K562 (cell line): ENCODE measurements around the gene CTXND1. TPM values are rescaled to one million over a fixed set of nuclear protein-coding genes. Genes with fewer than 3 reads are reported as not detected.

ENCODE experiments used
- CBFA2T2 ChIP-seq: fragments of 450-650 bp; conservative IDR thresholded peaks from 2 replicates; pipeline ENCODE4 v1.6.1; 2017; ENCODE audit warnings: mild to moderate bottlenecking
- ESRRA ChIP-seq: fragments of 450-650 bp; IDR thresholded peaks from 2 replicates; pipeline ENCODE4 v1.6.1; 2014; ENCODE audit warnings: low read depth, mild to moderate bottlenecking, moderate library complexity, borderline replicate concordance
- GATAD2B ChIP-seq: fragments of 450-650 bp; IDR thresholded peaks from 2 replicates; pipeline ENCODE4 v1.6.1; 2017; ENCODE audit warnings: mild to moderate bottlenecking, borderline replicate concordance
- KDM1A ChIP-seq, 2 experiments: fragments of 450-650 bp; IDR thresholded peaks; 2 replicates each; pipeline ENCODE4 v1.6.1; 2016; ENCODE audit warnings: mild to moderate bottlenecking in 2 of 2
- MGA ChIP-seq: fragments of 450-650 bp; IDR thresholded peaks from 2 replicates; pipeline ENCODE4 v1.6.1; 2016; ENCODE audit warnings: mild to moderate bottlenecking, moderate library complexity
- MYC ChIP-seq, 2 experiments: fragments of 250-450 bp in 1 of 2; sonication (Bioruptor Pico) in 1 of 2; IDR thresholded peaks; 2 replicates each; pipeline versions ENCODE4 v1.5.1 to v1.6.1; 2012 to 2021; ENCODE audit warnings: low read depth in 2 of 2, borderline replicate concordance in 1 of 2, improper control_type of control experiment in 1 of 2, low read length in 1 of 2, mild to moderate bottlenecking in 1 of 2, moderate library complexity in 1 of 2
- SIN3A ChIP-seq, 2 experiments: fragments of 150-350 bp in 1 of 2; IDR thresholded peaks; 2 replicates each; pipeline ENCODE4 v1.6.1; 2011 to 2016; ENCODE audit warnings: borderline replicate concordance in 2 of 2, low read depth in 2 of 2, low read length in 2 of 2, mild to moderate bottlenecking in 2 of 2, moderate library complexity in 2 of 2; ENCODE audit not compliant: control insufficient read depth in 1 of 2
- TAF9B ChIP-seq: fragments of 450-650 bp; IDR thresholded peaks from 2 replicates; pipeline ENCODE4 v1.6.1; 2018; ENCODE audit warnings: mild to moderate bottlenecking; ENCODE audit not compliant: partially characterized antibody
- TBL1XR1 ChIP-seq, 2 experiments: IDR thresholded peaks; 2 replicates each; pipeline ENCODE4 v1.6.1; 2012; ENCODE audit warnings: improper control_type of control experiment in 2 of 2, low read length in 2 of 2, mild to moderate bottlenecking in 1 of 2
- ZBTB11 ChIP-seq, 3 experiments: fragments of 200-800 bp in 1 of 3; fragments of 250-450 bp in 1 of 3; fragments of 450-650 bp in 1 of 3; sonication (Bioruptor Pico) in 1 of 3; sonication (Bioruptor generic) in 1 of 3; formaldehyde crosslinking in 1 of 3; IDR thresholded peaks; 2 replicates each; pipeline versions ENCODE4 v1.6.1 to v1.8.0; 2016 to 2022; ENCODE audit warnings: mild to moderate bottlenecking in 2 of 3, missing genetic modification characterization in 2 of 3, missing compliant biosample characterization in 1 of 3, moderate library complexity in 1 of 3
- ZNF174 ChIP-seq: fragments of 250-450 bp; sonication (Bioruptor Pico); IDR thresholded peaks from 2 replicates; pipeline ENCODE4 v1.4.0; 2020; ENCODE audit warnings: mild to moderate bottlenecking
- ZNF316 ChIP-seq: fragments of 450-650 bp; IDR thresholded peaks from 2 replicates; pipeline ENCODE4 v1.6.1; 2016
- polyA plus RNA-seq, 8 experiments: library from polyadenylated mRNA; depleted of rRNA in 4 of 8; stranded (reverse) in 5 of 8; unstranded in 3 of 8; fragments of >200 nt; fragmentation: Nextera tagmentation in 2 of 8; fragmentation: Illumina TruSeq in 1 of 8; extraction: Ambion mirVana in 2 of 8; extraction: Trizol in 1 of 8; gene quantifications; 2 replicates each; pipeline versions ENCODE4 v1.2.1 to v1.2.3, GENCODE V29; 2011 to 2014; ENCODE audit warnings: inconsistent platforms in 1 of 8, missing spikeins in 1 of 8
- total RNA-seq, 7 experiments: library from RNA; depleted of rRNA in 6 of 7; stranded (reverse); fragments of >200 nt in 6 of 7; fragmentation: Illumina TruSeq in 2 of 7; extraction: Trizol in 2 of 7; gene quantifications; 2 replicates each; pipeline versions ENCODE4 v1.2.1 to v1.2.3, GENCODE V29; 2011 to 2021; ENCODE audit warnings: low replicate concordance in 1 of 7

CTXND1 gene
- total and polyA plus RNA-seq, 9 of the 15 experiments (the other 6 are each of a cell fraction or from before 2014, with no cell fraction given), result 0.04 TPM; not detected in 7

GRCh38 chr15:80153900-80154299 lies 98.1 kb downstream of the CTXND1 start (continued):
- TF ChIP-seq MGA, result 0 out of 2 replicates have a peak, but pooled peaks have one; percentile 13
- peak; percentile 22; the same call in 1 of the 2 replicates for TF ChIP-seq MYC (IDR thresholded peaks at IDR 0.05; ENCODE audit: low read depth, low read length)
- no peak for TF ChIP-seq MYC (CRISPR knock-in tag; IDR thresholded peaks at IDR 0.05; ENCODE audit: borderline replicate concordance, low read depth)
- peak; percentile 39 for TF ChIP-seq TAF9B
- TF ChIP-seq SIN3A (IDR thresholded peaks at IDR 0.05; ENCODE audit: borderline replicate concordance in 2 of 2, control insufficient read depth in 1 of 2, low read depth in 2 of 2, low read length in 2 of 2), result no peak
- TF ChIP-seq ZNF316, result no peak
- peak; percentile 67 for TF ChIP-seq CBFA2T2
- peak; percentile 93 to 95 for TF ChIP-seq KDM1A (IDR thresholded peaks at IDR 0.05)
- TF ChIP-seq ZBTB11 (CRISPR knock-in tag; IDR thresholded peaks at IDR 0.05), result no peak
- TF ChIP-seq ESRRA, result peak; percentile 90; the same call in 1 of the 2 replicates
- 0 out of 4 replicates have a peak, but pooled peaks of 1 of the 2 experiments have one; percentile 14 for TF ChIP-seq TBL1XR1 (IDR thresholded peaks at IDR 0.05; ENCODE audit: low read length in 2 of 2)
- no peak for TF ChIP-seq ZNF174 (CRISPR knock-in tag)
- TF ChIP-seq GATAD2B, result peak; percentile 19; the same call in 1 of the 2 replicates
